HFFc6 (cell line): ENCODE measurements around the gene NRIP3. TPM values are rescaled to one million over a fixed set of nuclear protein-coding genes. Genes with fewer than 3 reads are reported as not detected.

ENCODE experiments used
- DNase-seq: peaks from one replicate; pipeline ENCODE4 v3.0.0-alpha.2; 2018
- H3K27ac Mint-ChIP-seq: 2 replicates; pipeline ENCODE4 v1.8.0; 2020; ENCODE audit warnings: mild to moderate bottlenecking, mixed read lengths
- H3K27me3 Mint-ChIP-seq: 2 replicates; pipeline ENCODE4 v1.8.0; 2021; ENCODE audit warnings: mild to moderate bottlenecking, moderate library complexity, mixed read lengths; ENCODE audit not compliant: insufficient read depth
- H3K36me3 Mint-ChIP-seq: 2 replicates; pipeline ENCODE4 v1.8.0; 2021; ENCODE audit warnings: low read depth, mixed read lengths
- H3K4me1 Mint-ChIP-seq: 2 replicates; pipeline ENCODE4 v1.8.0; 2020; ENCODE audit warnings: low read depth, mixed read lengths
- H3K4me3 Mint-ChIP-seq: 2 replicates; pipeline ENCODE4 v1.8.0; 2020; ENCODE audit warnings: mild to moderate bottlenecking, moderate library complexity, mixed read lengths
- H3K9me3 Mint-ChIP-seq: 2 replicates; pipeline ENCODE4 v1.8.0; 2020; ENCODE audit warnings: mild to moderate bottlenecking, mixed read lengths
- CTCF ChIP-seq: fragments of 200-600 bp; sonication (generic); IDR thresholded peaks from 2 replicates; pipeline ENCODE4 v1.5.0; 2021; ENCODE audit warnings: antibody characterized with exemption, mild to moderate bottlenecking
- total RNA-seq, 6 experiments: library from RNA; stranded (reverse); fragmentation: NEBNext Ultra II Directional; extraction: Animal tissue kit (Norgen Biotek cat#: 25700); gene quantifications; 2 replicates in 1 of 6; 3 replicates in 5 of 6; pipeline ENCODE4 v1.2.3, GENCODE V29; 2021

Gene NRIP3
- total RNA-seq, 6 experiments from 2014 or later: 7.8 to 18.6 (median 16.2) TPM

GRCh38 chr11:8971196-8971923 is 32.4 kb downstream of the NRIP3 start:
- Mint-ChIP-seq H3K4me1 (no peaks in the 10 kb centered on the region; the same call in 1 of the 2 replicates), H3K4me3 (no peak overlapping the region)
- no peak for DNase-seq

GRCh38 chr11:8967184-8967583 is 36.6 kb downstream of the NRIP3 start:
- peaks cover 20% of the 10 kb centered on the region for H3K4me1 Mint-ChIP-seq
- TF ChIP-seq CTCF: no peak
- no peak for DNase-seq
- H3K27ac Mint-ChIP-seq: no peak overlapping the region
- no peaks in the 10 kb centered on the region for H3K9me3 Mint-ChIP-seq
- peaks cover 3% of the 10 kb centered on the region; the same call in 1 of the 2 replicates for H3K27me3 Mint-ChIP-seq
- 0 out of 2 replicates have a peak, but pooled peaks cover 6% of the 10 kb centered on the region for H3K36me3 Mint-ChIP-seq
- H3K4me3 Mint-ChIP-seq: no peak overlapping the region

More at GRCh38 chr11:8971196-8971923, 32.4 kb downstream of the NRIP3 start:
- Mint-ChIP-seq H3K27ac (no peak overlapping the region), H3K36me3 (no peaks in the 10 kb centered on the region), H3K27me3 (no peaks in the 10 kb centered on the region), H3K9me3 (no peaks in the 10 kb centered on the region)
- no peak for TF ChIP-seq CTCF

GRCh38 chr11:8964324-8965320 is 39.2 kb downstream of the NRIP3 start, which contains the start of gene TMEM9B:
TMEM9B (minus strand) TSS chr11:8964442; CDS start chr11:8964313, 129 bp downstream.
- H3K4me1 Mint-ChIP-seq: peaks cover 36% of the 10 kb centered on the region
- peak; percentile 82 for DNase-seq
- H3K36me3 Mint-ChIP-seq: 0 out of 2 replicates have a peak, but pooled peaks cover 6% of the 10 kb centered on the region
- H3K27ac Mint-ChIP-seq: peak within 1 kb of the TSS; percentile 92
- no peaks in the 10 kb centered on the region for H3K9me3 Mint-ChIP-seq
- no peak for TF ChIP-seq CTCF
- peaks cover 3% of the 10 kb centered on the region; the same call in 1 of the 2 replicates for H3K27me3 Mint-ChIP-seq
- peak within 1 kb of the TSS; percentile 99 for H3K4me3 Mint-ChIP-seq

- no peaks in the 10 kb centered on the region for H3K9me3 Mint-ChIP-seq
- H3K27me3 Mint-ChIP-seq: peaks cover 3% of the 10 kb centered on the region; the same call in 1 of the 2 replicates
- H3K4me1 Mint-ChIP-seq: peaks cover 45% of the 10 kb centered on the region
- H3K36me3 Mint-ChIP-seq: 0 out of 2 replicates have a peak, but pooled peaks cover 6% of the 10 kb centered on the region
- TF ChIP-seq CTCF: no peak
- peak overlapping the region; percentile 92 for H3K27ac Mint-ChIP-seq
- peak; percentile 56 for DNase-seq
- peak overlapping the region; percentile 99 for H3K4me3 Mint-ChIP-seq
Observed at GRCh38 chr11:8963569-8964323, 40.1 kb downstream of the NRIP3 start.

- peak overlapping the region; percentile 99 for H3K4me3 Mint-ChIP-seq
- H3K36me3 Mint-ChIP-seq: 0 out of 2 replicates have a peak, but pooled peaks cover 6% of the 10 kb centered on the region
- H3K27me3 Mint-ChIP-seq: peaks cover 3% of the 10 kb centered on the region; the same call in 1 of the 2 replicates
- H3K4me1 Mint-ChIP-seq: peaks cover 46% of the 10 kb centered on the region
- H3K9me3 Mint-ChIP-seq: no peaks in the 10 kb centered on the region
- DNase-seq: no peak
- TF ChIP-seq CTCF: no peak
- peak overlapping the region; percentile 92 for H3K27ac Mint-ChIP-seq
Observed at GRCh38 chr11:8962841-8963240, 41.0 kb downstream of the NRIP3 start.
